GM19023 (cell line): ENCODE measurements around the gene HS3ST4.

Experiments
- ATAC-seq: cut with Tn5 transposase; IDR thresholded peaks from one replicate; pipeline ENCODE4 v1.9.1; 2021; ENCODE audit warnings: mild to moderate bottlenecking, moderate library complexity; ENCODE audit not compliant: unreplicated experiment

The HS3ST4 gene

GRCh38 chr16:25886598-25886997 is 194.8 kb downstream of the HS3ST4 start:
- ATAC-seq: no peak

DNA sequence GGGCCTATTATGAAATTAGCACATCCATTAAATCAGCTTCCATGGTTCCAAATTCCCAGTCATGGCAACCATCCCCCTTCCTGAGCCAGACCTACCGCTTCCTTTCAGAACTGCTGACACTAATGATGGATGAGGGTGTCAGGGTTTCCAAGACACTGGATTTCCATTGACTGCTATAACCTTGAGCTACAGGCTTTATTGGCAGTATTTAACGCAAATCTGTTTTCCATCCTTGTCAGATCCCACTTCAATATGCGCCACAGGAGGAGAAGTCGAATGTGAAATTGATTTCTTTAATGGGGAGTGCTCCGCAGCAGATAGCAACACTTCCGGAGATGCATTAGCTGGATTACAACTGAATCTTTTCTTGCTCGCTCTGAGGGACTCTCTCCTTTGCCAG is 197.1 kb downstream of the HS3ST4 start:
- ATAC-seq: no peak

DNA sequence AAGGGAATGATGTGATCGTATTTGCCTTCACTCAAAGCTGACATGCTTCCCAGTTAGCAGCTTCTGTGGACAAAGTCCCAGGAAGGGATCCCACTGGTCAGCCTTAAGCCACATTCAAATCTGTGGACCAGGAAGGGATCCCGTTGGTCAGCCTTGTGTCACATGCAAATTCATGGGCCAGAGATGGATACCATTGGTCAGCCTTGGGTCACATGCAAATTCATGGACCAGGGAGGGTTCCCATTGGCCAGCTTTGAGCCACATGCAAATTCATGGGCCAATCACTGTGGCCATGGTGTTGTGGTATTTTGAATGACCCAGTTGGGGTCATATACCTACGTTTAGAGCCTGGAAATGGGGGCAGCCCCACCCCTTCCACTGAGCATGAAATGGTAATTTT is 201.6 kb downstream of the HS3ST4 start:
- ATAC-seq: no peak

DNA sequence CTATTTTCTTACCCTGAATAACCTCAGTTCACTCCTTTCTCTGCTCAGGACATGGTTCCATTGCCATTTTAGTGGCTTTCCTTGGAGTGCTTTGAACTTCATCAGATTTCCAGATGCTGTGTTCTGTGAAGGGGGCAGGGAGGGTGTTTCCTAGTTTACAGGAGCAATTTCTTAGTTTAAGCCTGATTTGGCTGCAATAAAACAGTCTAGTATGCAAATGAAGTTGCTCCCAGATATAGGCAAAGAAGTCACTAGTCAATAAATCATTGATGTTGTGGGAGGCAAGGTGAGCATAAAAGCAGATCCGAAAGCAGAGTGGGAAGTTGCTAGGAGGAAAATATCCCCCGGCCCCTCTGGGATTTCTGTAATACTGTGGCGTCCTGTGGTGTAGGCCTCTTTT is 202.3 kb downstream of the HS3ST4 start:
- ATAC-seq: no peak

DNA sequence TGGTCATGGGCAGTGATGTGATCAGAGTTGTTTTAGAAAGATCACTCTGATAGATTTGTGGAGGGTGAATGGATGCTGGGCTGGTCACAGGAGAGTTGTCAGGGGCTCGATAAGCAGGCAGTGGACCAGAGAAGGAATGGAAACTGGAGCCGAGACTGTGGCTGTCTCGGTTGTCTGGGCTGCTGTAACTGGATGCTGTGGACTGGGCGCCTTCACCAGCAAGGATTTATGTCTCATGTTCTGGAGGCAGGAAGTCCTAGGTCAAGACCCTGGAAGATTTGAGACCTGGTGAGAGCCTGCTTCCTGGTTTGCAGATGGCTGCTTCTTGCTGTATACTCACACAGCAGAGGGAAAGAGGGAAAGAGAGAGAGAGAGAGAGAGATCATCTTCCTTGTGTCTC is 203.6 kb downstream of the HS3ST4 start:
- no peak for ATAC-seq

GRCh38 chr16:25896411-25896810 is 204.7 kb downstream of the HS3ST4 start:
- no peak for ATAC-seq

- no peak for ATAC-seq
Observed at GRCh38 chr16:25897702-25898101, 205.9 kb downstream of the HS3ST4 start.

- ATAC-seq: no peak
Observed at GRCh38 chr16:25905810-25906209, 214.1 kb downstream of the HS3ST4 start.

- no peak for ATAC-seq
Observed at GRCh38 chr16:25910971-25911370, 219.2 kb downstream of the HS3ST4 start.

- no peak for ATAC-seq
Observed at GRCh38 chr16:25912321-25912720, 220.6 kb downstream of the HS3ST4 start.

GRCh38 chr16:25914357-25914962 is 222.7 kb downstream of the HS3ST4 start:
- no peak for ATAC-seq

DNA sequence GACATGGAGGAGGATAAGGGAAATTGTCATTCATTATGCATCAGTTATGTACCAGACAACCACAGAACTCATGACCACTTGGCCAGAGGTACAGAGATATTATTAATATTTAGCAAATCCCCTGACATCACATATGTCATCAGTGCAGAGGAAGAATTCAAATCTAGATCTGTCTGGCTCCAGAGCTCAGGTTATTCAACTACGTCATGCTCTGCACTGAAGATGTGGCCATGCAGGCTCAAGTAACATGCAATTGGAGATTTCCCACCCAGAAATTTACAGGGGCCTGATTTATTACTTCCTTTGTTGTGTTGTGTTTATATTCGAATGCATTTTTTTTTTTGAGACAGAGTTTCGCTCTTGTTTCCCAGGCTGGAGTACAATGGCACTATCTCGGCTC is 224.3 kb downstream of the HS3ST4 start:
- no peak for ATAC-seq

- ATAC-seq: no peak
Observed at GRCh38 chr16:25922438-25922837, 230.7 kb downstream of the HS3ST4 start.

DNA sequence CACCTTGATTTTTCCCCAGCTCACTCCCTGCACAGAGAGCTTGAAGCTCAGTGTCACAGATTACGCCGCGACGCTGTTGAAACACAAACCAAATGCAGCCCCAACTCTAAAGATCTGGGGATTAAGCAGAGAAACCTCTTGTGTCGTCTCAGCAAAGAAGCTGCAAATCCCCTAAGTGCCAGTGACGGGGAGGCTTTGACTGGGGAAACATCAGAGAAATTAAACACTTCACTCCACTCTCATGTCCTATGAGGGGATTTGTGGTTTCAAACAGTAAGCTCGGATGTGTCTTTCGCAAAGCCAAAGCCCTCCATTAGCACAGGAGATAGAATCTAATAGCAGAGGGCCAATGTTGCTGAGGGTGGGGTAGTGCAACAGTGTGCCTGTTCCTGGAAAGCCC is 233.7 kb downstream of the HS3ST4 start:
- no peak for ATAC-seq

- ATAC-seq: no peak
Observed at GRCh38 chr16:25931473-25932035, 239.8 kb downstream of the HS3ST4 start.

DNA sequence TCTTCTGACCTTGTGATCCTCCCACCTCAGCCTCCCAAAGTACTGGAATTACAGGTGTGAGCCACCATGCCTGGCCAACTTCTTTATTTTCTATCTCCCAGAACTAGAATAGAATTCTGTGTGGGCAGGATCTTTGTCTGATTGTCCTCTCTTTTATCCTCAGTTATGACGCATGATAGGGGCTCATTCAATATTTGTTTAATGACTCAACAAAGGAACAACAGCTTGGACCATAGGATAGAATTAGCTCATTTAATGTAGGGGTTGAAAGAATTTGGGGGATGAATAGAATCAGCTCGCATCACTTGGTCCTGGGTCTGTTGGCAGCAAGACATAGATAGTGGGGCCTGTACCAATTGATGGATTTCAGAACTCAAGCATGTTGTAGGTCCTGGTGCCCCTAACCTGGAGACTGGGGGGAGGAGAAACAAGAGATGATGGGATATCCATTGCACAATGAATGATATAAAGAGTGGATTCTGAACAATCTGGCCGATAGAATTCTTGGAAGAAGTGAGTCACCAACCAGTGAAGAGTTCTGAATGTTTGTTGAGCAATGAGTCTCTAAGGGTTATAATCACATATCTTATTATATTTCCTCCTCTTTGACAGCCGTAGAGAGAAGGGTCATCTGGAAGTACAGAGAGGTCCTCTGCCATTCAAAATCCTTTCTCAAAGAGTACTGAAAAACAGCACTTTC is 250.2 kb downstream of the HS3ST4 start:
- no peak for ATAC-seq

DNA sequence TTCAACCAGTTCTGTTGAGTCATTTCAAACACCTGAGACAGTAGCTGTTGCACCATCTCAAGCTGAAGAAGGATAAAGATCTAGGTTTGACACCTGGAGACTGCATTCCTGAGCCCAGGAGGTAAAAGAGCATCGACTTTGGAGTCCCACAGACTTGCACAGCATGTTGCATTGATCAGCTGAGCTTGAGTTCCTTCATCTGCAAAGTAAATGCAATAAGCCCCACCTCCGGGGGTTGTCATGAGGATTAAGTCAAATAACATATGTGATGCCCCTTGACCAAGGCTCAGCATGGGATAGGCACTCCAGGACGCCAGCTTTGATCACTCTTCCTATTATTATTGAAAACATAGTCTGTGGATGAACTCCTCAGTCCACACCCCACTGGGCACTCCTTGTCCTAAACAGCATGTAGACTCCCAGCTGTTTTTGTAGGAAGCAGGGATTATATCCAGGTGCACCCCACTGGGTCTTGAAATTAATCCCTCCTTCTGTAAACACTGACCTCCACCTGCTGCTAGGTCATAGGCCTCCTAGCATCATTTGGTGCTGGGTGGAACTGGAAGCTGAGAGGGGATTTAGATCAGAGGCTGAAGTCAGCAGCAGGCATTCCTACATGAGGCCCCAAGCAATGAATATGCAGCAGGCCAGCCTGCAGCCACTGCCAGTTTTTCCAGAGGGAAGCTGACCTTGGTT is 259.0 kb downstream of the HS3ST4 start:
- ATAC-seq: no peak

DNA sequence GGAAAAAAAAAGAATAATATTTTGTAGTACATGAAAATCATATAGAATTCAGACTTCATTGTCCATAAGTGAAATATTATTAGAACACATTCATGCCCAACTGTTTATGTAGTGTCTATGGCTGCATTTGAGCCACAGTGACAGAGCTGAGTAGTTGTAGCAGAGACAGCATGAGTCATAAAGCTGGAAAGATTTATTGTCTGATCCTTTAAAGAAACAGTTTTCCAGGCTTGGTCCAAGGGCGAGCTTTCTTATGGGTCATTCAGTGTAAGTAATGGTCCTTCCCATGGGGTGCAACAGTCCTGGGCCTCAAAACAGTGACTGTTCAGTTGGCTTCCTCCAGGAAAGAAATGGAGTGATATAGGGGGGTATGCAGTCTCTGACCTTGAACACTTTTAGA is 260.2 kb downstream of the HS3ST4 start:
- ATAC-seq: no peak

- ATAC-seq: no peak
Observed at GRCh38 chr16:25952983-25953382, 261.2 kb downstream of the HS3ST4 start.

- no peak for ATAC-seq
Observed at GRCh38 chr16:25957707-25958106, 265.9 kb downstream of the HS3ST4 start.

- no peak for ATAC-seq
Observed at GRCh38 chr16:25959221-25959620, 267.5 kb downstream of the HS3ST4 start.
